Liver (tissue), 9 donors: Measurements from ENCODE around the gene CSNK1G1. TPM values are rescaled to one million over a fixed set of nuclear protein-coding genes. Genes with fewer than 3 reads are reported as not detected.

Source experiments
- DNase-seq: peaks from one replicate; pipeline ENCODE4 v3.0.0-alpha.2; 2017; ENCODE audit warnings: low spot score
- H3K27ac ChIP-seq, 2 donors: one replicate each; pipeline ENCODE4 v1.7.0; 2013; ENCODE audit warnings: inconsistent platforms in 2 of 2, low read length in 2 of 2, control low read depth in 1 of 2, low read depth in 1 of 2, mild to moderate bottlenecking in 1 of 2
- H3K27me3 ChIP-seq, 4 donors: one replicate each; pipeline versions ENCODE4 v1.6.1 to v1.7.0; 2013; ENCODE audit warnings: low read length in 3 of 4, inconsistent platforms in 1 of 4, mild to moderate bottlenecking in 1 of 4, moderate library complexity in 1 of 4; ENCODE audit not compliant: control insufficient read depth in 4 of 4, insufficient read depth in 4 of 4
- H3K36me3 ChIP-seq, 4 donors: one replicate each; pipeline versions ENCODE4 v1.6.1 to v1.7.0; 2013; ENCODE audit warnings: low read length in 3 of 4, mild to moderate bottlenecking in 3 of 4, low read depth in 1 of 4, moderate library complexity in 1 of 4; ENCODE audit not compliant: control insufficient read depth in 4 of 4, insufficient read depth in 3 of 4
- H3K4me1 ChIP-seq, 4 donors: one replicate each; pipeline versions ENCODE4 v1.6.1 to v1.7.0; 2013; ENCODE audit warnings: low read length in 3 of 4, mild to moderate bottlenecking in 3 of 4, moderate library complexity in 1 of 4; ENCODE audit not compliant: control insufficient read depth in 4 of 4, insufficient read depth in 4 of 4
- H3K4me3 ChIP-seq, 3 donors: one replicate each; pipeline versions ENCODE4 v1.6.1 to v1.7.0; 2013; ENCODE audit warnings: low read length in 3 of 3, control low read depth in 1 of 3, low read depth in 1 of 3, mild to moderate bottlenecking in 1 of 3
- H3K9ac ChIP-seq, 2 donors: one replicate each; pipeline ENCODE4 v1.7.0; 2013; ENCODE audit warnings: low read length in 2 of 2, mild to moderate bottlenecking in 2 of 2, moderate library complexity in 2 of 2, control low read depth in 1 of 2, low read depth in 1 of 2
- H3K9me3 ChIP-seq, 4 donors: one replicate each; pipeline versions ENCODE4 v1.6.1 to v1.7.0; 2013; ENCODE audit warnings: low read length in 3 of 4; ENCODE audit not compliant: control insufficient read depth in 4 of 4
- ATF3 ChIP-seq: IDR thresholded peaks from 2 replicates; pipeline ENCODE4 v1.6.1; 2016; ENCODE audit warnings: antibody characterized with exemption
- CTCF ChIP-seq: fragments of 150-350 bp; IDR thresholded peaks from 2 replicates; pipeline ENCODE4 v1.5.1; 2017; ENCODE audit warnings: improper control_type of control experiment, low read depth, low read length; ENCODE audit not compliant: missing input control
- EGR1 ChIP-seq, 2 donors: IDR thresholded peaks; 2 replicates each; pipeline ENCODE4 v1.6.1; 2016 to 2018; ENCODE audit warnings: antibody characterized with exemption in 2 of 2, low read depth in 2 of 2
- FOXA1 ChIP-seq: IDR thresholded peaks from 2 replicates; pipeline ENCODE4 v1.6.1; 2016; ENCODE audit warnings: antibody characterized with exemption
- FOXA2 ChIP-seq: IDR thresholded peaks from 2 replicates; pipeline ENCODE4 v1.6.1; 2016; ENCODE audit warnings: antibody characterized with exemption
- GABPA ChIP-seq, 2 donors: IDR thresholded peaks in 1 of 2; conservative IDR thresholded peaks in 1 of 2; 2 replicates each; pipeline ENCODE4 v1.6.1; 2016; ENCODE audit warnings: antibody characterized with exemption in 2 of 2, mild to moderate bottlenecking in 1 of 2, moderate library complexity in 1 of 2
- HNF4A ChIP-seq, 2 donors: conservative IDR thresholded peaks; 2 replicates each; pipeline ENCODE4 v1.6.1; 2016; ENCODE audit warnings: antibody characterized with exemption in 2 of 2, mild to moderate bottlenecking in 2 of 2
- HNF4G ChIP-seq: IDR thresholded peaks from 2 replicates; pipeline ENCODE4 v1.6.1; 2016; ENCODE audit warnings: antibody characterized with exemption
- MAX ChIP-seq: IDR thresholded peaks from 2 replicates; pipeline ENCODE4 v1.6.1; 2016; ENCODE audit warnings: antibody characterized with exemption
- REST ChIP-seq: IDR thresholded peaks from 2 replicates; pipeline ENCODE4 v1.6.1; 2016; ENCODE audit warnings: antibody characterized with exemption, mild to moderate bottlenecking
- RXRA ChIP-seq, 2 donors: IDR thresholded peaks; 2 replicates each; pipeline ENCODE4 v1.6.1; 2017 to 2018; ENCODE audit warnings: antibody characterized with exemption in 2 of 2, mild to moderate bottlenecking in 1 of 2
- SP1 ChIP-seq: IDR thresholded peaks from 2 replicates; pipeline ENCODE4 v1.6.1; 2018; ENCODE audit warnings: antibody characterized with exemption, mild to moderate bottlenecking
- YY1 ChIP-seq: IDR thresholded peaks from 2 replicates; pipeline ENCODE4 v1.6.1; 2016; ENCODE audit warnings: antibody characterized with exemption, mild to moderate bottlenecking
- ZBTB33 ChIP-seq: IDR thresholded peaks from 2 replicates; pipeline ENCODE4 v1.6.1; 2016; ENCODE audit warnings: antibody characterized with exemption
- WGBS: extraction: QIAGEN DNeasy Blood & Tissue Kit; methylation state at CpG from one replicate; pipeline ENCODE4 v1.1.7; 2013; 5-methylcytosine and 5-hydroxymethylcytosine counted together
- polyA plus RNA-seq, 2 donors: library from polyadenylated mRNA; stranded (reverse) in 1 of 2; unstranded in 1 of 2; fragments of 200-250 nt in 1 of 2; fragments of >200 nt in 1 of 2; fragmentation: Nextera tagmentation in 1 of 2; extraction: Ambion mirVana in 1 of 2; gene quantifications; one replicate each; pipeline versions ENCODE4 v1.2.1 to v1.2.3, GENCODE V29; 2013 to 2015
- total RNA-seq, 2 donors: library from RNA; depleted of rRNA; stranded (reverse); fragments of >200 nt; gene quantifications; one replicate each; pipeline ENCODE4 v1.2.3, GENCODE V29; 2014
- donor health status: healthy.
- donor health status: healthy.
- donor health status: healthy.
- donor health status: healthy.
- donor health status: healthy.

CSNK1G1 gene
- total and polyA plus RNA-seq, 4 donors, result 1.7 to 9.1 (median 5.8) TPM

- DNase-seq, result no peak
- TF ChIP-seq FOXA1 (no peak), SP1 (no peak), ZBTB33 (no peak), YY1 (no peak), GABPA (IDR thresholded peaks at IDR 0.05 in 1 of 2, conservative IDR thresholded peaks at IDR 0.05 in 1 of 2) (no peak)
- Histone ChIP-seq H3K4me1 (no peaks in the 10 kb centered on the region), H3K27ac (no peak overlapping the region), H3K9ac (no peak overlapping the region), H3K9me3 (no peaks in the 10 kb centered on the region), H3K36me3 (peaks cover 0 to 3% (median 3%) of the 10 kb centered on the region in 4 donors), H3K4me3 (no peak overlapping the region), H3K27me3 (no peaks in the 10 kb centered on the region)
- WGBS, result 94% methylated on average over 5 of the region's 5 CpGs
Observed at GRCh38 chr15:64191971-64192830, 163.8 kb downstream of the CSNK1G1 start.

- Histone ChIP-seq H3K4me3 (no peak overlapping the region), H3K9ac (no peak overlapping the region), H3K4me1 (no peaks in the 10 kb centered on the region), H3K27ac (no peak overlapping the region), H3K27me3 (no peaks in the 10 kb centered on the region), H3K36me3 (peaks cover 0 to 5% (median 0%) of the 10 kb centered on the region in 4 donors), H3K9me3 (no peaks in the 10 kb centered on the region)
- no peak for TF ChIP-seq MAX
- TF ChIP-seq HNF4G, result no peak
- no peak for TF ChIP-seq RXRA (IDR thresholded peaks at IDR 0.05)
- TF ChIP-seq ATF3, result no peak
- TF ChIP-seq GABPA (IDR thresholded peaks at IDR 0.05 in 1 of 2, conservative IDR thresholded peaks at IDR 0.05 in 1 of 2), result no peak
- no peak for TF ChIP-seq HNF4A (conservative IDR thresholded peaks at IDR 0.05)
- TF ChIP-seq CTCF, result no peak
- no peak for TF ChIP-seq FOXA1
- TF ChIP-seq FOXA2, result no peak
- TF ChIP-seq SP1, result no peak
- TF ChIP-seq ZBTB33, result no peak
- no peak for TF ChIP-seq REST
- TF ChIP-seq EGR1 (IDR thresholded peaks at IDR 0.05; ENCODE audit: low read depth in 2 of 2), result no peak
- TF ChIP-seq YY1, result no peak
- no peak for DNase-seq
- WGBS, result 97% methylated on average over 2 of the region's 2 CpGs
Observed at GRCh38 chr15:64187396-64188191, 168.4 kb downstream of the CSNK1G1 start.
